GM21723 (cell line): ENCODE results near the gene RELN.

Experiments
- ATAC-seq: cut with Tn5 transposase; IDR thresholded peaks from one replicate; pipeline ENCODE4 v1.9.1; 2021; ENCODE audit warnings: mild to moderate bottlenecking, moderate library complexity; ENCODE audit not compliant: unreplicated experiment

The RELN gene

GRCh38 chr7:103651593-103652377 lies 337.7 kb downstream of the RELN start:
- no peak for ATAC-seq

DNA sequence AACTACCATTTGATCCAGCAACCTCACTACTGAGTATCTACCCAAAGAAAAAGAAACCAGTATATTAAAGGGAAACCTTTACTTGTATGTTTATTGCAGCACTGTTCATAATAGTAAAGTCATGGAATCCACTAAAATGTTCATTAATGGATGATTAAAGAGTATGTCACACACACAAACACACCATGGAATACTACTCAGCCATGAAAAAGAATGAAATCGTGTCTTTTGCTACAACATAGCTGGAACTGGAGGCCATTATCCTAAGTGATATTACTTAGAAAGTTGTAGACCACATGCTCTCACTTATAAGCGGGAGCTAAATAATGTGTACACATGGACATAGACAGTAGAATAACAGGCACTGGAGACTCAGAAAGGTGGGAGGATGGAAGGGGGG lies 340.4 kb downstream of the RELN start:
- ATAC-seq, result no peak

GRCh38 chr7:103648135-103648534 lies 341.3 kb downstream of the RELN start:
- ATAC-seq, result no peak

DNA sequence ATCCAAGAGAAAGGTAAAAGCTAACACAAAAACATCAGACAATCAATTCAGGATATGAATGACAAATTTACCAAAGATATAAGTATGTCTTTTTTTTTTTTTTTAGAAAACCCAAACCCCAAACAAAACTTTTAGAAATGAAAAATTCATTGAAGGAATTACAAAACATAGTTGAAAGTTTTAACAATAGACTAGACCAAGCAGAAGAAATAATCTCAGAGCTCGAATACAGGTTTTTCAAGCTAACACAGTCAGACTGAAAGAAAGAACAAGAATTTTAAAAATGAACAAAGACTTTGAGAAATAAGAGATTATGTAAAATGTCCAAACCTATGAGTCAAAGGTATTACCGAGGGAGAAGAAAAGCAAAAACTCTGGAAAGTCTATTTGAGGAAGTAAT lies 345.1 kb downstream of the RELN start:
- no peak for ATAC-seq

GRCh38 chr7:103640031-103640779 lies 349.3 kb downstream of the RELN start:
- ATAC-seq, result no peak

- no peak for ATAC-seq
Measured at GRCh38 chr7:103637726-103638125, 351.7 kb downstream of the RELN start.

DNA sequence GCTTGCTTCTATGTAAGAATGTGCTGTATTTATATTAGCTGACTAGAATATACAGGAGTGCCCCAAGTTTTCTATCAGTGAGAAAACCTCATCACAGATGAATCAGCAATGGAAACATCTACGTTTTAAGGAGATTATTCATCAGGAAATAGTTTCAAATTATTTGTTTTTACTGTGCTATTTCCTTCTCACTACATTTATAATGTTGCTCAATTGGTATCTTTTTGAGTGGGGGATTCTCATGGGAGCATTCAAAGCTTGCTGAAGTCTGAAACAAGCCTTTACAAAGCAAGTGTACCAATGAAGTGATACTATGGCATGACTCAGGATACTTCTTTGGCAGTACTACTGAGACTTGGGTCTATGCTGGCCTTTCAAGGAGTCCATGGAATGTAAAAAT lies 352.4 kb downstream of the RELN start:
- no peak for ATAC-seq

GRCh38 chr7:103636153-103636552 lies 353.3 kb downstream of the RELN start:
- no peak for ATAC-seq

DNA sequence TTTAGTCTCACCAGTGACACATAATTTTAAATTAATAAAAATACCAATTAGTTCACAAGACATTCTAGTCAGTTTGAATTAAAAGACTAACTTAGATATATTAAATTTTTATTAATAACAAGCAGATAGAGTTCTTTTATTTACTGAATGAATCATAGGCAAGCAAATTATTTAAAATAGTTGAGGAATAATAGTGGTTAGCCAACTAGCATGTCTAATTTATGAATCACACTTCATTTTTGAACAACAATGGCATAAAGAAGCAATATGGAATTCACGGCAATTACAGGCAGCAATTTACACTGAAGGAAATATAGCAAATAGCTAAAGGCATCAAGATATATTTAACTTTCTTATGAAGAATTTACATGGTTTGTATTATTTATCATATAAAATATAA lies 356.5 kb downstream of the RELN start:
- ATAC-seq, result no peak

DNA sequence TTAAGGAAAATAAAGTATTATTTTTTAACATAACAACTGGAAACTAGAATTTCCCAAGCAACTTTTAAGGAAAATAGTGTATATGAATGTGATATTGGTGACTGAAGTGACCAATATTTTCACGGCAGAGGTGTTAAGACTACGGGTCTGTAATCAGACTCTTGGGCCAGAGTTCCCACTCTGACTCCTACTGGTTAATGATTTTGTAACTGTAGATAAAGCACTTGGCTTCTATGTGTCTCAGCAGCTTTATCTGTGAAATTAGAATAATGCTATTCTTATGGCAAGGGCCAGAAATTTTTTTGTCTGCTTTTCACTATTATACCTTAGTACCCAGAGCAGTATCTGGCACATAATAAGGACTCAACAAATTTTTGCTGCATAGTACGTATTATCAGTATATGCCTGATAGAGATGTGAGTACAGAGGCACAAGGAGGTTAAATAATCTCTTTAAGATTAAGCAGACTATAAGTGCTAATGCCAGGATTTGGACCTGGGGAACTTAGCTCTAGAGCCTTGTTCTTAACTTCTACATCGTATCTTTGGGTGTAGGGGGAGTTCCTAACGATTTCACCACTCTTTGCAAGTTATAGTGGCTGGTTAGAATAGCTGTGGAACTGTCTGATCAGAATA lies 357.3 kb downstream of the RELN start:
- ATAC-seq, result no peak

GRCh38 chr7:103630318-103630717 lies 359.1 kb downstream of the RELN start:
- no peak for ATAC-seq

- ATAC-seq, result no peak
Measured at GRCh38 chr7:103628742-103629141, 360.7 kb downstream of the RELN start.

GRCh38 chr7:103626776-103627175 lies 362.7 kb downstream of the RELN start:
- ATAC-seq, result no peak

DNA sequence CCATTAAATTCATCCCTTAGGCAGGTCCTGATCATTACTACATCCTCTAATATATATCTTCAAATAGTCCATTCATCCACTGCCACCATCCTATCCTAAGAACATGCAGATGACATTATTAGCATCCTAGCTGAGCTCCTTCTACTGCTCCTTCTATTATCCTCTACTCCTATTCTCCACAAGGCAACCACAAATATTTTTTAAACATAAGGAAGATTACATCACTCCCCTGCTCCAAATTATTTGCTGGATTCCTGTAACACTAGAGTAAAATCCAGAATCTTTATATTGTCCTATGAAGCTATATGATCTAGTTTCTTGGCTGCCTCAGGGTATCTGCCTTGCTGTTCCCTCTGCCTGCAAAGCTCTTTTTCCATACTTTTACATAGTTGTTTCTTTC lies 367.2 kb downstream of the RELN start:
- no peak for ATAC-seq

- ATAC-seq, result no peak
Measured at GRCh38 chr7:103613655-103614642, 375.5 kb downstream of the RELN start.

DNA sequence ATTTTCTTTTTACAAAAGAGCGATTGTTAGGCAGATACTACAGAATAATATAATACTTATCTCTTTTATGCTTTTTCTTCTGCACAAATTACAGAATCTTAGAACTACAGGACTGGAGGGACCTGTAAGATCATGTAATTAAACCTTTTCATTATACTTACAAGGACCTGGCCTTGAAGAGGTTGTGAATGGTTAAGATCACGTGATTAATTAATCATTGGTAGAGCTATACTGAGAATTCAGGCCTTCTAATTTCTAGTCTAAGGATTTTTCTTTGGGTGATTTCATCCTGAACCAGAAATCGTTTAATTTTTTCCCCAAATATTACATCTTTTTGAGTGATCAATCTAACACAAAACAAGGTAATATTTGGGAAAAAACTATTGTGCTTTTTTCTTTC lies 379.7 kb downstream of the RELN start:
- ATAC-seq, result no peak

GRCh38 chr7:103605640-103606039 lies 383.8 kb downstream of the RELN start:
- no peak for ATAC-seq

- ATAC-seq, result no peak
Measured at GRCh38 chr7:103598326-103598905, 391.0 kb downstream of the RELN start.

- no peak for ATAC-seq
Measured at GRCh38 chr7:103597606-103598005, 391.9 kb downstream of the RELN start.

- ATAC-seq, result no peak
Measured at GRCh38 chr7:103594186-103594585, 395.3 kb downstream of the RELN start.
